Measurements from ENCODE around the gene ABLIM2.

Gene ABLIM2

GRCh38 chr4:7971881-7972500 is 186.6 kb downstream of the ABLIM2 start:
- no peak for DNase-seq

- DNase-seq = no peak
Observed at GRCh38 chr4:7971159-7971631, 187.4 kb downstream of the ABLIM2 start.

GRCh38 chr4:7970361-7970946 is 188.2 kb downstream of the ABLIM2 start:
- DNase-seq = no peak

DNA sequence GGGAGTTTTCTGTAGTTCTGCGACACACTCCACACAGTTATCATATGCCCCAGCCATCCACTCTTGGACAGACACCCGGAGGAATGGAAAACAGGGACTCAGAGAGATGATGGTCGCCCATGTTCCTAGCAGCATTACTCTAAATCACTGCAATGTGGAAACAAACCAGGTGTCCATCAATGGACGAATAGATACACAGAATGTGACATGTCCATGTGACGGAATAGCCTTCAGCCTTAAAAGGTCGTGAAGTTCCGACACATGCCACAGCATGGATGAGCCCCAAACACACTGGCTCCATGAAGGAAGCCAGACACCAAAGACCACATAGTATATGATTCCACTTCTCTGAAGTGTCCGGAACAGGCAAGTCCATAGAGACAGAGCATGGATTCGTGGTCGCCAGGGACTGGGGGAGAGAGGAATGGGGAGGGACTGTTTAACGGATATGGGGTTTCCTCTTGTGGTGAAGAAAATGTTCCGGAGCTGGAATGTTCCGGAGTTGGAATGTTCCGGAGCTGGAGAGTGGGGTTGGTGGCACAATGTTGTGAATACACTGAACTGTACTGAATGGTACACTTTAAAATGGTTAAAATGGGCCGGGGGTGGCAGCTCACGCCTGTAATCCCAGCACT is 190.2 kb downstream of the ABLIM2 start:
- DNase-seq = no peak

- no peak for DNase-seq
Observed at GRCh38 chr4:7967501-7968261, 190.9 kb downstream of the ABLIM2 start.

DNA sequence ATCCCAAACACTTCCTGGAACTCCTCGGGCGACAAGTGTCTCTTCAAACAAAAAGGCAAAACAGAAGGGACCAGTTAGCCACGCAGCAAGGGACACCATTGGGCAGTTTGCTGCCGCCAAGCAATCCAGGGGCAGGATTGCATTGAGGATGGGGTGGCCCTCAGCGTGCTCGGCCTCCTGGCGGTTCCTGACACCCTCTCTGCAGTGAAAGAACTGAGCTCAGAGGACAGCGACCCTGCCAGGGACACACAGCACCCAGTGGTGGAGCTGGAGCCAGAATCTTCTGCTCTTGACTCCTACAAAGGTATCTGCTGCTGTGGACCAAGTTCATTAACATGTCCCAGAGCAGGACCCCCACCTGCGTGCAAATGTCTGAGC is 191.6 kb downstream of the ABLIM2 start:
- DNase-seq = no peak

DNA sequence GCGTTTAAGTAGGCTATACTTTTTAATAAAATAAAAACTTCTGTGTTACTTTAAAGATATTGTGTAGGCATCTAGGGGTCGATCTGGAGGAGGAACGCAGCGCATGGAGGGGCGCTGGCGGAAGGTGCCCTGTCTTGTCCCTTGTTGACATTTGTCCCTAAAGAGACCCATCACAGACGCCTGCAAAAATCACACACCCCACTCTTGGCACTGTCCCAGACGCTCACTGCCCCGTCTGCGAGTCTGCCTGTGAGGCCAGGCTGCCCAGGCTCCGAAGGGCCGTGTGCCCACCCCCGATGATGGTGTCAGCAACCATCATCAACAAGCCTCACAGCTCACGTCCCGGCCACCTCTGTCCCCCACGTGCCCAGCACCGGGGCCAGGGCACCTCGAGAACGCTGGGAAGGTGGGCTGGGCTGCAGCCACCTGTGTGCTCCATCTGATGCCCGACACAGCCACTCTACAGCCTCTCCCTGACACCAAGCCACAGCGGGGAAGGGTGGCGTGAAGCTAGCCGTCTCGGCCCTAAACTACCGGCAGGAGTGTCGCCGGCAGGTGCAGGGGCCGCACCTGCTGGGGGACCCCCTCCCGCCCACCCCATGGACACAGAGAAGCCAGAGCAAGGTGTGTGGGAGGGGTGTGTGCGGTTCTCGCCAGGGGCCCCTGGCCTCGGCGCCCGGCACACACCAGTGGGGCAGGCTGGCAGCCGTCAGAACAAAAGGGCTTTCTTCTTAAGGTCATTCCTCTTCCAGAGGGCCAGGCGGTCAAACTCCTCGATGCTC is 192.1 kb downstream of the ABLIM2 start:
- no peak for DNase-seq

GRCh38 chr4:7964890-7965662 is 193.5 kb downstream of the ABLIM2 start:
- no peak for DNase-seq

- no peak for DNase-seq
Observed at GRCh38 chr4:7964459-7964858, 194.2 kb downstream of the ABLIM2 start.

- no peak for DNase-seq
Observed at GRCh38 chr4:7963691-7964090, 194.9 kb downstream of the ABLIM2 start.

DNA sequence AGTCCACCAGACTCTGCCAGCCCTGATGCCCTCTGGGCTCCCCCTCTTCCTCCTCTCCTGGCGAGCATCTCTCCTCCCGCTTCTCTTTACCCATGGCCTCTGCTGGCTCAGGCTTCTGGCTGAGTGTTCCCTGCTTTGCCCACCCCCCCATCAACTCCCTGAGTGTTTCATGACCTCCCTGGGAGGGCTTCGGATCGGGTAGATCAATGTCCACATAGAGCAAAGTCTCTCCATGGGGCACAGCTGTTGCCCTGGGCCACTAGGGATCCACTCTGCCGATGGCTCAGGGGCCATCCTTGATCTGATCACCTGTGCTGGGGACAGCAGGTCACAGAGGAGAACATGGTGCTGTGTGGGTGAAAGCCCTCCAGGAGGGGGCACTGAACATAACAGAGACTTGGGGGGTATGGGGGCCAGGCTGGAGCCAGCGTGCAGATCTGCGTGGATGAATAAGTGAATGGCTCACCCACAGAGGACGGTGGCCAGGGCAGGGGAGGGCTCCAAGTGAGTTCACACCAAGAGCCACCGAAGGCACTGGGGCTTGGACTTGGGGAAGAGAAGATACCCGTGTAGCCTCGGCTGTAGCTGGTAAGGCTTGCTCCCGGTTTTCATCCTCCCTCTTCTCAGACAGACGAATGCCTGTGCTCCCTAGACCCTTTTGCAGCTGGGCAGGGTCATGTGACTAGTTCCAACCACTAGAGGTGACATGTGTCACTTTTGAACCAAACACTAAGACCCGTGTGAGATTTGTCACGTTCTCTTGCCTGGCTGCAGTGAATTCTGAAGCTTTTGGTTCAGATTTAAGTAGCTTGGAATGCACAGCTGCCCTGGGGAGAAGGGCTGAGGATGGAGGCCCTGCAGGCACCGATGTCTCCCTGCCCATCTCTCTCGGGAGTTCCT is 195.8 kb downstream of the ABLIM2 start:
- no peak for DNase-seq

DNA sequence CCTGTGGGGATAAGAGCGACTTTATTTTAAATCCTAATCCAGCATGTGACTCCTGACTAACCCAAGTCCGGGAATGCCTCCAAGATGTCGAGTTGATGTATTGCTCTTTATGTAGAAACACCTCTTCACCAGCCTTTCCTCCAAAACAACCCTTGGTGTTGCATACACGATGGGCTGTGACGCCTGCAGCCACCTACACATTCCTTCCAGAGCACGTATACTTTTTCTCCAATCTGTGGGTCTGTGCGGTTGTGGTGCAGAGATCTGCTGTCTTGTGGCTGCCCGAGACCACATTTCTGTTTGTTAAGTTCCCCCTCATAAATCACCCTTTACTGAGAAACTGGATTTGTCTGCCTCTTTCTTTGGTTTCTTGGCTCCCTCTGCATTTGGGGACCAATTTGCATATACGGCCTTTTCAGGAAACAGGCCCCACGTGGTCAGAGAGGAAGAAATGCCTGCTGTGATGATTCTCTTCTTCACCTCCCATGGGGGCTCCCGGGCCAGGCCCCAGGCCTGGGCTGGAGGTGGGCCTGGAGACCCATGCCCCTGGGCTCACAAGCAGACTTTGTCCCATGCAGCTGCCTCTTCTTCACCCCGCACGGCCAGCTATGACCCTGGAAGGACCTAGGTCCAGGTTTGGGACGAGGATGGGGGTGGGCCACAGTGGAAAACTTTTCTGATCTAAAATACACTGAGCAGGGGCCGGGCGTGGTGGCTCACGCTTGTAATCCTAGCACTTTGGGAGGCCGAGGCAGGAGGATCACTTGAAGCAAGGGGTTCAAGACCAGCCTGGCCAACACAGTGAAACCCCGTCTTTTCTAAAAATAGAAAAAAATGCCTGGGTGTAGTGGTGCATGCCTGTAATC is 197.6 kb downstream of the ABLIM2 start:
- DNase-seq = peak; percentile 79

DNA sequence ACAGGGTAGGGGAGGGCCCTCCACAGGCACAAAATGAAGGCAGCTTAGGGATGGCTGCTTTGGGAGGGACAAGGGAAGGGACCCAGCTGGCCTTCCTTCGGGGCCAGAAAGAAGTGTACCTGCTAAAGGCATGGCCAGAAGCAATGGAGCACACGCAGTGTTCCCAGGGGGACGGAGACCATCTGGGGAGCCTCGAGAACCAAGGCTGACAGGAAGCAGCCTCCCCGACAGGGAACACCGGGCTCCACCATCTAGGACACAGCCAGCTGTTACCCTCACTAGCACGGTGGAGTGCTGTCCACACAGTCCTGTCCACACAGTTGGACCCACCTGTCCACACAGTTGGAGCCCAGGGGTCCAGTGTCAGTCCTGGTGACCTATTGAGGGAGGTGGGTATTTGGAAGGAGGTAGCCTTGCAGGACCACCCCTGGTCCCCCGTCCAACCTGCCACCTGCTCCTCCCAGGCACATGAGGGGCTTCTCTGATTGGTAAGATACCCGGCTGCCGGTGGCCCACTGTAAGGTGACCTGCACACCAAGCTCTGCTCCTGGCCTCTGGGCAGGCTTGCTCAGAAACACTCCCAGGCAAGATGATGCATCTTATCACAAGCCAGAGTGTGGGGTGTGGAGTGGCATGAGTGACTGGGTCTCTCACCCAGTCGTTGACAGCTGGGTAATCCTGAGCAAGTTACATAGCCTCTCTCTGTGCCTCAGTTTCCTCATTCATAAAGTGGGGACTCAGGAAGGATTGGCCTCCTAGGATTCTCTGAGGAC is 198.4 kb downstream of the ABLIM2 start:
- no peak for DNase-seq

GRCh38 chr4:7959078-7959477 is 199.5 kb downstream of the ABLIM2 start:
- no peak for DNase-seq

- no peak for DNase-seq
Observed at GRCh38 chr4:7956934-7957656, 201.5 kb downstream of the ABLIM2 start.

GRCh38 chr4:7956270-7956808 is 202.3 kb downstream of the ABLIM2 start:
- no peak for DNase-seq

GRCh38 chr4:7955393-7955792 is 203.2 kb downstream of the ABLIM2 start:
- DNase-seq = no peak

GRCh38 chr4:7952615-7953014 is 206.0 kb downstream of the ABLIM2 start:
- no peak for DNase-seq
